Epithelial cell of prostate (primary cell): Measurements from ENCODE around the gene TPTE2.
"Not testable (repeated sequence)": the region's sequence is repeated elsewhere in the genome, so short reads cannot be mapped to it uniquely, and the experiment has no call there.

Experiments
- DNase-seq: peaks from one replicate; pipeline ENCODE4 v3.0.0-alpha.2; 2011; ENCODE audit warnings: low read depth, low spot score
- H3K27ac ChIP-seq: fragments of 450-650 bp; 2 replicates; pipeline ENCODE4 v1.5.1; 2017; ENCODE audit warnings: mild to moderate bottlenecking

TPTE2 gene

DNA sequence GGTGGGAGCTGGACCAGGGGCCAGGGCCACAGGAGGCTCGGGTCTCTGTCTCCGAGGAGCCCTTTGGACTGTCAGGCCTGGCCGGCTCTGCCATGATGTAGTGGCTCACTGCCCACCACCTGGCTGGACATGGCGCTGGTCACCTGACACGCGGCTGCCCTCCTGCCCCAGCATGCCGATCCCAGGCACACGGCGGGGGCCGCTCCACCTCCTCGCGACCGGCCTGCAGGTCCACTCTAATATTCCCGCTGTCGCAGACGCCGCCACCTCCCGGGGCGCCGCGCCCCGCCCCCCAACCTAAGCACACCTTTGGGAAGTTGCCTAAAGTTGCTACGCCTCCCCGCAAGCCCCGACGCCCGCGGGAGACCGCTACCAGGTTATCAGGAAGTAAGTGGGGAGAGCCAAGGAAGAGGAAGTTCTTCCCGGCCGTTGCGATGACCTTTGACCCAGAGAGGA lies at the start of gene TPTE2:
Gene TPTE2, minus strand, starts transcription at position 406 of the 456 bp plus-strand sequence. CDS start 58,298 bp downstream, outside the sequence.
- not testable (repeated sequence) for DNase-seq

DNA sequence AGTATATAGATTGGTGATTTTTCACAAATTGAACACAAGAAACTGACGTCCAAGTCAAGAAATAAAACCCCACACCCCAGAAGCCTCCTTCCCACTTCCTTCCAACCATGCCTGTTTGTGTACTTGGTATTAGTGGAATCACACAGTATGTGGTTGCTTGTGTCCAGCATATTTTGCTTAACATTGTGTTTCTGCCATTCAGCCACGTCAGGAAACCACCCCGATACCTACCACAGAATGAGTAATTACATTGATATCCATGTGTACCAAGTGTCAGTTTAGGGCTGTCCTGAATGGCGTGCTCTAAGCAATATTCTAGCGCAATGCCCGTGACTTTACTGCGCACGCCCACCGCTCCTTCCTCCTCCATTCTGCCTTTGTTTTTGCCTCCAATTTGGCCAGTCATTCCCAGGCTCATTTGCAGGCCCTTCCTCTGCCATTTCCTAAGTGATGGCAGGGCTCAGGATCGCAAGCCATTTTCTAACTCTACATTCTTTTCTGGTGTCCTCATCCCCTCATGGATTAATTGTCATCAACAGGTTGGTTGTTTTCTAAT lies 46.3 kb upstream of the TPTE2 start:
- no peak for DNase-seq
- H3K27ac ChIP-seq: peak overlapping the region; percentile 93

More for the DNA sequence above, at the start of gene TPTE2:
- H3K27ac ChIP-seq: not testable (repeated sequence)

DNA sequence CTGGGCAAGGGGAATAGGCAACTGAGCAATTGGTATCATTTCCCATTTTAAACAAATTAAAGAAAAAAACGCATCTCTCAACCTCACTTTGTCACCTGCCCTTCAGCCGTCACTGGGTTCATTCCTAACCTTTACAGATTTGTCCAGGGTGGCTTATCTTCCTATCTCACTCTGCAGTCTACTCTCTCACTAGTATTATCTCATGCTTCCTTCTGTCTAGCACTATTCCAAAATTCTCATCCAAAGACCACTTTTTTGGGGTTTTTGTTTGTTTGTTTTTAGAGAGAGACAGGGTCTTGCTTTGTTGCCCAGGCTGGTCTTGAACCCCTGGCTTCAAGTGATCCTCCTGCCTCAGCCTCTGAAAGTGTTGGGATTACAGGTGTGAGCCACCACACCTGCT lies 45.4 kb upstream of the TPTE2 start:
- peak overlapping the region; percentile 93 for H3K27ac ChIP-seq
- DNase-seq: no peak

DNA sequence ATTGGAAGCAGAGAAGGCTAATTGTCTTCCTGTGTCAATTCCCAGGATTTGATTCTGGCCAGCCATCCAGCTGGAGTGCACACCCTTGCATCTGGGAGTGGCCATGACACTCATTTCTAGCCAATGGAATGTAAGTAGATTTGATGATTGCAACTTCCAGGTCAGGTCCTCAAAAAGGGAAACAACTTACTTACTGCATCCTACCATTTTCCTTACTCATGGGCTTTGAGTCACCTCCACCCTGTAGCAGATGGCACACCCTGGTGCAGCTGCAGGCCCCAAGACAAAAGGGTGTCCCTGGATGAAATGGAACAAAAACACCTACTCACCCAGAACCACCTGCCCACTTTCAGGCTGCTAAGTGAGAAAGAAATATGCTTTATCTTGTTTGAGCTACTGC lies 44.8 kb upstream of the TPTE2 start:
- DNase-seq: peak; percentile 68
- peak overlapping the region; percentile 93 for H3K27ac ChIP-seq

DNA sequence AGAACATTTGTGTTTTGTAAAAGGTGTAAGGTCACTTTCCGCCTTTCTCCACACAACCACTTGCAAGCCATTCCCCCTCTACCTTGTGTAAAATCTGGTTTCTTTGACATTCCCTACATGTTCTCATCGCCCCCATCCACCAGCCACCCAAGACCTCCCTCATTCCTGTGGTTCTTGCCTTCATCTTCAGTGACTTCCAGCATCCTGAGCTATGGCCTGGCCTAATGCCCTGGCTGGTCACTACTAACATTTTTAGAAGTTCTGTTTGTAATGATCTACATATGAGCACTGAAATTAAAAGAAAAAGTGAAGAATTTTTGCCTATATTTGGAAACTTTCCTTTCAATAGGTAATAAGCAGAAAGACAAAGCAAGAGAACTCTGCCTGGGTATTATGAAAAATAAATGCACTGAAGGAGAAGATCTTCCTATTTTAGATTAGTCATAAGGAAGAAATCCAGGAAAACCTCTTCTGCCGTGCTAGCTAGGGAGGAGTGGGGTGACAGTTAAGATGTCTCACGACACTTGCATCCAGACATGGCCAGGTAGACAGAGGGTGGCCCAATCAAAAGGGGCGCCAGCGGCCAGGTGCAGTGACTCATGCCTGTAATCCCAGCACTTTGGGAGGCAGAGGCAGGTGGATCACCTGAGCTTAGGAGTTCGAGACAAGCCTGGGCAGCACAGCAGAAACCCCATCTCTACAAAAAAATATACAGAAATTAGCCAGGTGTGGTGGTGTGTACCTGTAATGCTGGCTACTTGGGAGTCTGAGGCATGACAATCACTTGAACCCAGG lies 44.0 kb upstream of the TPTE2 start:
- H3K27ac ChIP-seq: peak overlapping the region; percentile 93
- peak; percentile 65 for DNase-seq

DNA sequence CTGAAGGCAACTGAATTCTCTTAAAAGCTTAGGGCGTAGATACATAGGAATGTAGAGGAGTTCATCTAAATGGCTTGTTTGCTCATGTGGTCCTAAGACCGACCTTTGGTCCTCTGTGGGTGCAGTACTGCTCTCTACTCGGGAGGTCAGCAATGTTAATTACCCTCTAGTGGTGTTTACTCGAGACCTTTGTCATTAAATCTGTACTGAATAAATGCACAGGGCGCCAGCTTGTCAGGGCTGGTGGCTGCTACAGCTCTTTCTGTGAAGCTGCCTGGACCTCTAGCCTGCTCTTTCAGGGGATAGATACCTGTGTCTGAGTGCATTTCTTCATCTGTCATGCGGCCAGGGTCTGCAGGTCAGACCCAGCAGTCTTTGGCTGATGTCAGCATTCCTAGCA lies 43.0 kb upstream of the TPTE2 start:
- peak overlapping the region; percentile 93 for H3K27ac ChIP-seq
- no peak for DNase-seq

DNA sequence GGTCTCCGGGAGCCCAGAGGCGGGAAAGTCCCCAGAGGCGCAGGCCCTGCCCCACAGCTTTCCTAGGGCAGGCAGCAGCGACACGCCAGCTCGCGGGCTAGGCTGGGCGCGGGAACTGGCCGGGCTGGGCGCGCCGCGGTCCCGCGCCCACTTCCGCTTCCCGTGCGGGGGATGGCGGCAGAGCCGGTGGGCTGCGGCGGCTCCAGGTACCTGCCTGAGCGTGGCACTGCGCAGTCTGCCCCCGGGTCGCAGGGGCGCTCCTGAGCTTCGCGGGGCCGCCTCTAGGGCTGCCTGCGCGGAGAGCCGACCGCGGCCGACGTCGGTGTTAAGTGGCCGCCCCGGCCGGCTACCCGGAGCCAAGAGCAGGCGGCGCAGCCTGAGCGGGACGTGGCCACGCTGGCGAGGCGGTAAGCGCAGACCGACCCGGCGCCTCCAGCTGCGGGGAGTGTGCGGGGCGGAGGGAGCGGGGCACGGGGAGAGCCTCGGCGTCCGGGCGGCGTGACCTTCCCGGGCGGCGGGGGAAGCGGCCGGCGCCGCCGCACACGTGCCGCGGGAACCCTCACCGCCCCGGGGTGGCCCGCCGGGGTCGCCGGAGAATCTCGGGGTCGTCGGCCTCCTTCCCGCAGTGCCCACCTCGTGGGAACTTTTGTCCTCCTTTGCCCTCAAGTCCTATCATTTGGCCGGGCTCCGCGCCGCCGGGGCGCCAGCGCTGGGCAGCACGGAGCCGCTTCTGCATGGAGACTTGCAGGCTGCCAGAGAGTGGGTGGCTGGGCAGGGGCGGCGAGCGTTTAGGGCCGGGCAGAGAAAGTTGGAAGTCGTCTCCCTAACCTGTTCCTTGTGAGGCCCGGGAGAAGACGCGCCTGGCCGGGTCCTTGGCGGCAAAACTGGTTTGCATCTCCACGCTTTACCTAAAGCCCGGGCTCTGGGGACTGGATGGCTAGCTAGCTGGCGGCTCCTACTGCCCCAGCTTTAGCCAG lies 40.7 kb upstream of the TPTE2 start:
- H3K27ac ChIP-seq: peak overlapping the region; percentile 59
- DNase-seq: no peak

DNA sequence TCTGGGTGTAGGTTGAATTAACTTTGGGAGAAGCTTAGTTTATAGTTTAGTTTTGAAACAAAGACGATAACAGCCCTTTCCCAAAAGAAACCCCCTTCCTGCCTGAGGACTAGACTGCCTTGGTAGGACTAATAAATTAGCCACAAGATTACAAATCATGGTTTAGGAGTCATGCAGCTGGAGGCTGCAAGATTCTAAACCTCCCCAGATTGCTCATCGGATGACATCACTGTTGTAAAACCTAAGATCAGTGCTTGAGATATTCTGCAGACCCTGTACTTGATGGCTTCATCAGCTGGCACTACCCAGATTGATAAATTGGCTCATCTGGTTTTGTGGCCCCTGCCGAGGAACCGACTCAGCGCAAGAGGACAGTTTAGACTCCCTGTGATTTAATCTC lies 36.2 kb upstream of the TPTE2 start:
- peak overlapping the region; percentile 41 for H3K27ac ChIP-seq
- peak; percentile 36 for DNase-seq

DNA sequence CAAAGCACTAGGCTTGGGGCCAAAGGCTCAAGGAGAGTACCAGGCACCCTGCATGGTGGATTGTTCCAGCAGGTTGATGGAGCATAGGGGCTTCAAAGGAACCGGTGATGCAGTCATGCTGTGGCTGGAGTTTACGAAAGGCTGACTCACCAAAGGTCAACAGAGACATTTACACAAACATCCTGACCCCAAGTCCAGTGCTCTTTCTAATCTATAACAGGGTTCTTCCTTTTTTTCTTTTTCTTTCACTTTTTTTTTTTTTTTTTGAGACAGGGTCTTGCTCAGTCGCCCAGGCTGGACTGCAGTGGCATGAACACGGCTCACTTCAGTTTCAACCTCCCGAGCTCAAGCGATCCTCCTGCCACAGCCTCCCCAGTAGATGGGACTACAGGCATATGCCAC lies 35.6 kb upstream of the TPTE2 start:
- H3K27ac ChIP-seq: peak overlapping the region; percentile 41
- no peak for DNase-seq

DNA sequence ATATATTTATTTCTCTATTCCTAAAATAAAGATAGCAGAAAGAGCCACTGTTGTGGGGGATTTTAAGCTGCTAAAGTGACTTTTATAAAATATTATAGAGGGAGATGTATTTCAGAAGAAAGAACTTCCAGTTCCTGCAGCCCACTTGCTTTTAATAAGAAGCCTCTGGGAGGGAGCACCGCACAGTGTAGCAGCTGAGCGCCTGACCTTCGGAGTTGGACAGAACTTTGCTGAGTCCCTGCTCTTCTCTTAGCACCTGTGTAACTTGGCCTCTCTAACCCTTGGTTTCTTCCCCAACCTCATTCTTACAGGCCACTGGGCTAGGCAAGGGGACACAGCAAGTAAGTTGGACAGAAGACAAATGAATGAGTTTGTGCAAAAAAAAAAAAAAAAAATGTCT lies 34.8 kb upstream of the TPTE2 start:
- no peak overlapping the region for H3K27ac ChIP-seq
- DNase-seq: no peak

DNA sequence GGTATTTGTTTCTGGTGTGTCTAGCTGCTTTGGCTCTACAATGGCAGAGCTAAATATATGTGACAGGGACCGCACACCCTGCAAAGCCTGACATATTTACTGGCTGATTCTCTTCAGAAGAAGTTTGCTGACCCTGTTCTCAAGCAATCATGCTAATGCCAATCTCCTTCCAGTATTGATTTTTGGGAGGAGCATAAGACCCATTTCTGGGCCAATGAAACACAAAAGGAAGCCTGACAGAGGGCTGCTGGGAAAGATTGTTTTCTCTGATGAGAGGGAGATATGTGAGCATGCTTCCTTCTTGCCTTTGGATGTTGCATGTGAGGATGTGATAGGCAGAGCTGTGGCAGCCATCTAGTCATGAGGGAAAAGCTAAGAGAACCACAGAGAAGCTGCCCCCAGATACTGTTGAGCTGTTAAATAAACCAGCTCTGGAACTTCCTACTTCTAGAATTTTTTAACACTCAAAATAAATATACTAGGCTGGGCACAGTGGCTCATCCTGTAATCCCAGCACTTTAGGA lies 31.4 kb upstream of the TPTE2 start:
- no peak for DNase-seq
- H3K27ac ChIP-seq: no peak overlapping the region

DNA sequence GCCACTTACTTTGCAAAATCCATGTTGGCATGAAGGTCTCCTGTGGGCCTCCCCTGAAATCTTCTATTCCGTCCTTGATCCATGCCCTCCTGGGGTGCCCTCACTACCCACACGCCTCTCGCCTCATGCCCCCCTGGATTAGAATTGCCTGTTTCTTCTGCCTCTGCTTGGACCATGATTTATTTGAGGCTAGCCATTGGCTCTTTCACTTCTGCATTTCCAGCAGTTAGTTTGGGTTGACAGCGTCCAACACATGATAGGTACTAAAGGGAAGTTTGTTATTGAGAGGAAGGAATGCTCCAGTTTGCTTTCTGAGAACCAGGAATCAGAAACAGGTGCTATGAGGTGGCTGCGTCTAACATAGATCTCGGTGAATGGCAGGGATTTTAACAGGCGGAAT lies 30.5 kb upstream of the TPTE2 start:
- H3K27ac ChIP-seq: no peak overlapping the region
- no peak for DNase-seq

DNA sequence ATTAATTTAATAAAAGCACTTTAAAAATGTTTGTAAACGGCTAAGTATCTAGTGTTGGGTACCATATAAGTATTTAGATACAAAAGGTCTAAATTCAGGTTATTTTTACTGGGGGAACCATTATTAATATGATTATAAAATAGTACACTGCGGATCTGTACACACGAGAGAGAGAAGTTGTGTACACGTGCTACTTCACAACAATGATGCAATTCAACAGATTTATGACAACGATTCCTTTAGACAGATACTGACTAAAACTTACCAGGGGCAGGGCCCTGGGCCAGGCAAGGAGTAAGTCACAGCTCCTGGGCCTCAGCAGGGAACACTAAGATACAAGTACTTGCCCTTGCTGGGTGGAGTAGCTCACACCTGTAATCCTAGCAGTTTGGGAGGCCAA lies 29.1 kb upstream of the TPTE2 start:
- no peak overlapping the region for H3K27ac ChIP-seq
- no peak for DNase-seq

DNA sequence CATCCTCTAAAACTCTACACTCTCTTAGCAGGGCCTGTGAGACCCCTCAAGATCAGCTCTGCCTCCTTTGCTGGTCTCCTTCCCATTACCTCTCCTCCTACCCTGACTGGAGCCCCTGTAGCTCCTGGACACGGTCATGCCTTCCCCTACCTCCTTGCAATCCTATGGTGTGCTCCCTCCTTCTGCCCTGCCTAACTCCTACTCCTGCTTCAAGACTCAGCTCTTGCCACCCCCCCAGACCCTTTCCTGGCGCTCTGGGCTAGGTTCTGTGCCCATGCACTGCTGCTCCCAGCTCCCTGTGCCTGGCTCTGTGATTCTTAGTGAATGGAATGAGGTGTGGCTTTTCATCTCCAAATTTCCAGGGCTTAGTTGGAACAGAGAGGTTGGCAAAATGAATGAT lies 28.0 kb upstream of the TPTE2 start:
- no peak overlapping the region for H3K27ac ChIP-seq

DNA sequence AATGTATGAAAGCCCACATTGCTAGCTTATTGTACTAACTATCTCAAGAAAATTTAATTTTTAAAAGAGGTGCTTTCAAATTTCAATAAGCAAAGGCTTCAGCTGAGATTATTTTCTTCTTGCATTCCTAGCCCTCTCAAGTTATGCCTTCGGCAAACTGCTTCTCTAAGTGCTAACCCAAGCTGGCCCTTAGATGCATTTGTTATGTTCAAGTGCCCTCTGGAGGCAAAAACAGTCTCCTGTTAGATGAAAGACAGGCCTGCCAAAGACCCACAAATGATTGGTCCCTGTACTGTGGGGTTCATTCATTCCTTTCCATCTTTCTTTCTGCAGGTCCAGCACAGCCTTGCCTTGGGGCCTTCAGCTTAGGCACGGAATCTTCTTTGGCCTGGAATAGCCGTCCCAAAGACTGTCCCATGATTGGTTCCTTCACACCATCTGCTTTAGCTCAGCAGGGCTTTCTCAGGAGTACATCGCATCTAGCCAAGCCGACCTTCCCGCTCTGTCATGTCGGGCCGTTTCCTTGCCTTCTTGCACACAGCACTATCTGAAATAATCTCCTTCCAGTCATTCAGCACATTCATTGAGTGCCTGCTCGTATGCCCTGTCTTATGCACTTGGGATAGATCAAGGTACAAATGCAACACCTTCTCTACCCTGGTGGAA lies 26.4 kb upstream of the TPTE2 start:
- no peak overlapping the region for H3K27ac ChIP-seq

More for the DNA sequence above, 28.0 kb upstream of the TPTE2 start:
- DNase-seq: no peak

DNA sequence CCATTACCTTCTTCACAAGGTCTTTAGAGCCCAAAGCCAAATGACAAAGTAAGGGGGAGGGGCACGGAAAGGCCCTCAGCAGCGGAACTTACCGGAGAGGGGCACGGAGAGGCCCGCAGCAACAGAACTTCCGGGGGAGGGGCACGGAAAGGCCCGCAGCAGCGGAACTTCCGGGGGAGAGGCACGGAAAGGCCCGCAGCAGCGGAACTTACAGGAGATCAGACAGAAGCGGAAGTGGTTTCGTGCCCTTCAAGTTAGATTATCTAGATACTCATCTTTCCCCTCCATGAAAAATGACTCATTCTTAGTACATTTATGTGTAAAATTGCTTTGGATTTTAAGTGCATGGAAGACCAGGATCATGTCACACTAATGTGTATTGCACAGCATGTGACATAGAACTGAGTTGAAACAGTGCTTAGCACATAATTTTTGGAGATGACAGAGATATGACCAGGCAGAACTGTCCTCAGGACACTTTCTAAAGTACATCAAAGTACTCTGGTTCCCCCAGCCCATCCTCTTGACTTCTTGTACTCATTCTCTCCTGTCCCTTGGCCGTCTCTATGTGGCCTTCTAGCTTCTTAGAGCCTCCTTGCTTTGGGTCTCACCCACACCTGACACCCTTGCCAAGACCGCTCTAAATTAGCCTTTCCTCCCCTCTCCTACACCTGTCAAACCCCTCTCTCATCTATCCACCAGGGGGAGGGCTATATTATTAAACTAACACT lies 25.7 kb upstream of the TPTE2 start:
- DNase-seq: no peak

More for the DNA sequence above, 26.4 kb upstream of the TPTE2 start:
- DNase-seq: no peak

DNA sequence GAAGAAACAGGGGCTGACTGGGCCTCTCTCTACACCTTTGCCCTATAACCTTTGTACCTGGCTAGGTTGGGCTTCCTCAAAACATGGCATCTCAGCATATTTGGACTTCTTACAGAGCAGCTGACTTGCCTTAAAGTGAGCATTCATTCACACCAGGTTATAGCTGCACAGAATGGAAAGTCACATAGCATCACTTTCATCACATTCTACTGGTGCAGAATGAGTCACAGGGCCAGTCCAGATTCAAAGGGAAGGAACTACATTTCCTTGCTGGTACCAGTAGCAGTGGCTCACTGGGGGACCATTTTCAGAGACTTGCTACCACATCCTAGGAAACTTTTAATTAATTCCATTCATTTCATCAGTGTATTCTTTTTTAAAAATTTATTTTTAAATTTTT lies 20.3 kb upstream of the TPTE2 start:
- DNase-seq: no peak

More for the DNA sequence above, 25.7 kb upstream of the TPTE2 start:
- H3K27ac ChIP-seq: no peak overlapping the region

DNA sequence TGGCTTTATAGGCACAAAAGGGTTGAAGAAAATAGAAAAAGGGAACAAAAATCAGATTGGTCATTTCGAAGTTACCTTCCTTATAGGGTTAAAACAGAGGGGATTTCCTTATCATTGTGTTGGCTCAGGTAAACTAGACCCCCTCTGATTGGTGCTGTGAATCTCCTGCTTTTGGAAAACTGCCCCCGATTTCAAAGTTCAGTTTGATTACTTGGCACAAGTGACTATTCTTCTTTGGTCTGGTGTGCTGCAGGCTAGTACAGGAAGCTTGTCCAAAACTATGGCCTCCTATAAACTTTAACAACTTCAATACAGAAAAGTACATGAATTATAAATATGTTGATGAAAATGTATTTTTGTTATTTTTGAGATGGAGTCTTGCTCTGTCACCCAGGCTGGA lies 13.9 kb upstream of the TPTE2 start:
- H3K27ac ChIP-seq: no peak overlapping the region
- no peak for DNase-seq

More for the DNA sequence above, 20.3 kb upstream of the TPTE2 start:
- H3K27ac ChIP-seq: no peak overlapping the region

DNA sequence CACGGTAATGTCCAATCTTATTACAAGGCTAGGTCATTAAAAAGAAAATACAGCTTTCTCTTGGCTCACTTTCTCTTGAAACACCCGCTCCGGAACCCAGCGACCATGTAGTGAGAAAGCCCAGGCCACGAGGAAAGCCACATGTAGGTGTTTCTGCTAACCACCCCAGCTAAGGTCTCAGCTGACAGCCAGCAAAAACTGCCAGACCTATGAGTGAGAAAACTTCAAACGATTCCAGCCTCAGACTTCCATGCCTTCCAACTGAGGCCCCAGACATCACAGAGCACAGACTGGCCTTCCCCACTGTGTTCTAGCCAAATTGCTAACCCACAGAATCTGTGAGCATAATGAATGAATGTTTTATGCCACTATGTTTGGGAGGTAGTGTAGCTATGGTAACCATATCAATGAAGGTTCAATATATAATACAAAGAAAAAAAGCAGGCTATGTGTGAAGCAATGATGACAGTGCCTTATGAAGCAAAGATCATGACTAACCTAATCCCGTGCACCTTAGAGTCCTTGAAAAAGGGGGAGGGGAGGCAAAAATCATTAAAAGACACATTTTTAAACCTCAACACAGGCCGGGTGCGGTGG lies 11.9 kb upstream of the TPTE2 start:
- no peak for DNase-seq
- no peak overlapping the region for H3K27ac ChIP-seq
